Brain microvascular endothelial cell (primary cell): Measurements from ENCODE around the gene P2RX7.

ENCODE experiments used
- DNase-seq: peaks from one replicate; pipeline ENCODE4 v3.0.0-alpha.2; 2020
- H3K27ac ChIP-seq: fragments of 250-450 bp; sonication (Bioruptor Pico); 2 replicates; pipeline ENCODE4 v1.5.1; 2020; ENCODE audit warnings: mild to moderate bottlenecking, moderate library complexity
- H3K27me3 ChIP-seq: fragments of 250-450 bp; sonication (Bioruptor Pico); replicated peaks from 2 replicates; pipeline ENCODE4 v1.5.1; 2020; ENCODE audit warnings: mild to moderate bottlenecking
- H3K36me3 ChIP-seq: fragments of 250-450 bp; sonication (Bioruptor Pico); replicated peaks from 2 replicates; pipeline ENCODE4 v1.5.1; 2020; ENCODE audit warnings: mild to moderate bottlenecking
- H3K4me3 ChIP-seq: 2 replicates; pipeline ENCODE4 v1.5.1; 2011; ENCODE audit warnings: low read depth, mild to moderate bottlenecking, control low read depth, low read length, moderate library complexity
- in situ Hi-C: cut with HindIII; loops from 2 replicates; pipeline ENCODE4 v1.10.0; 2017; ENCODE audit warnings: low sequenced_read_pairs, low pct_ligation_motif_present
- TF ChIP-seq, protein P1 (sequence below): IDR thresholded peaks from 2 replicates; pipeline ENCODE4 v1.5.1; 2011; ENCODE audit warnings: low read depth, mild to moderate bottlenecking, moderate library complexity, low read length, control low read depth, inconsistent platforms; ENCODE audit errors: missing control alignments

The P2RX7 gene

GRCh38 chr12:121092034-121092433 lies 40.6 kb upstream of the P2RX7 start:
- no peak overlapping the region for H3K4me3 ChIP-seq
- H3K36me3 ChIP-seq: no peaks in the 10 kb centered on the region
- TF ChIP-seq, protein P1, sequence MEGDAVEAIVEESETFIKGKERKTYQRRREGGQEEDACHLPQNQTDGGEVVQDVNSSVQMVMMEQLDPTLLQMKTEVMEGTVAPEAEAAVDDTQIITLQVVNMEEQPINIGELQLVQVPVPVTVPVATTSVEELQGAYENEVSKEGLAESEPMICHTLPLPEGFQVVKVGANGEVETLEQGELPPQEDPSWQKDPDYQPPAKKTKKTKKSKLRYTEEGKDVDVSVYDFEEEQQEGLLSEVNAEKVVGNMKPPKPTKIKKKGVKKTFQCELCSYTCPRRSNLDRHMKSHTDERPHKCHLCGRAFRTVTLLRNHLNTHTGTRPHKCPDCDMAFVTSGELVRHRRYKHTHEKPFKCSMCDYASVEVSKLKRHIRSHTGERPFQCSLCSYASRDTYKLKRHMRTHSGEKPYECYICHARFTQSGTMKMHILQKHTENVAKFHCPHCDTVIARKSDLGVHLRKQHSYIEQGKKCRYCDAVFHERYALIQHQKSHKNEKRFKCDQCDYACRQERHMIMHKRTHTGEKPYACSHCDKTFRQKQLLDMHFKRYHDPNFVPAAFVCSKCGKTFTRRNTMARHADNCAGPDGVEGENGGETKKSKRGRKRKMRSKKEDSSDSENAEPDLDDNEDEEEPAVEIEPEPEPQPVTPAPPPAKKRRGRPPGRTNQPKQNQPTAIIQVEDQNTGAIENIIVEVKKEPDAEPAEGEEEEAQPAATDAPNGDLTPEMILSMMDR: no peak
- no peak for DNase-seq
- in situ Hi-C loops: no loop called here
- no peaks in the 10 kb centered on the region for H3K27me3 ChIP-seq
- H3K27ac ChIP-seq: no peak overlapping the region

GRCh38 chr12:121093487-121093891 lies 39.2 kb upstream of the P2RX7 start:
- DNase-seq: no peak
- Histone ChIP-seq H3K36me3 (no peaks in the 10 kb centered on the region), H3K27me3 (no peaks in the 10 kb centered on the region), H3K4me3 (no peak overlapping the region), H3K27ac (no peak overlapping the region)
- TF ChIP-seq, protein P1: no peak
- in situ Hi-C loops: no loop called here

- Histone ChIP-seq H3K27me3 (no peaks in the 10 kb centered on the region), H3K4me3 (peak overlapping the region; percentile 51), H3K27ac (no peak overlapping the region), H3K36me3 (no peaks in the 10 kb centered on the region)
- DNase-seq: peak; percentile 50
- in situ Hi-C loops: no loop called here
- TF ChIP-seq, protein P1: peak; percentile 89
These were observed 37.0 kb upstream of the P2RX7 start for GRCh38 chr12:121095544-121096198.

DNA sequence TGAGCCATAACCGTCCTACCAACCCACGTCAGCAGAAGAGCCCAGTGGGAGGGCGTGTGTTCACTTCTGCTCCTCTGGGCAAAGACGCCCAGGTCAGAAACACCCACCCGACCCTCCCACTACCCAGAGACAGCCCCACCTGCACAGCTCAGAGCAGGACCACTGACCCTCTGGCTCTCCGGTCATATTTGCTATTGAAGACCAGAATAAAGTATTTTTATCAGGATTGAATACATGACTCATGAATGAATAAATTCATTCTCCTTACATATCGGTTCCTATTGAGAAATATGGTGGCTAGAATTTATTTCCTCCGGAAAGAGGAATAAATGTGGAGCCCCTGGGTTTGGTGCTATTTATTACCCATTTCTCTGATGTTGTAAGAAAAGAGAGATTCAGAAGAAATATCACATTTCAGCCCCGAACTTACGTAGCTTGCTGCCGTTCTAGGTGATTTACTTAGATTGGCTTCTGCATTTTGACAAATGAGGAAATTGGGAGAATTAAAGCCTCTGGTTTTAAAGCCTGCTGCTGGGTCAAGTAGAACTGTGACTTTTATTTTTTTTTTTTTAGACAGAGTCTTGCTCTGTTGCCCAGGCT lies 36.4 kb upstream of the P2RX7 start:
- DNase-seq: no peak
- Histone ChIP-seq H3K36me3 (no peaks in the 10 kb centered on the region), H3K4me3 (no peak overlapping the region), H3K27ac (no peak overlapping the region), H3K27me3 (no peaks in the 10 kb centered on the region)
- TF ChIP-seq, protein P1: no peak
- in situ Hi-C loops: no loop called here

GRCh38 chr12:121099779-121100178 lies 32.9 kb upstream of the P2RX7 start:
- Histone ChIP-seq H3K4me3 (no peak overlapping the region), H3K36me3 (no peaks in the 10 kb centered on the region), H3K27ac (no peak overlapping the region), H3K27me3 (no peaks in the 10 kb centered on the region)
- DNase-seq: no peak
- in situ Hi-C loops: no loop called here
- TF ChIP-seq, protein P1: no peak

GRCh38 chr12:121102307-121102706 lies 30.4 kb upstream of the P2RX7 start:
- TF ChIP-seq, protein P1: no peak
- DNase-seq: no peak
- in situ Hi-C loops: no loop called here
- Histone ChIP-seq H3K27me3 (no peaks in the 10 kb centered on the region), H3K36me3 (no peaks in the 10 kb centered on the region), H3K4me3 (no peak overlapping the region), H3K27ac (no peak overlapping the region)
